GM19240 (cell line): ENCODE measurements around the gene SMOC1.

Experiments
- DNase-seq: peaks from one replicate; pipeline ENCODE4 v3.0.0; 2011; ENCODE audit warnings: low spot score; ENCODE audit not compliant: insufficient read length

The SMOC1 gene

DNA sequence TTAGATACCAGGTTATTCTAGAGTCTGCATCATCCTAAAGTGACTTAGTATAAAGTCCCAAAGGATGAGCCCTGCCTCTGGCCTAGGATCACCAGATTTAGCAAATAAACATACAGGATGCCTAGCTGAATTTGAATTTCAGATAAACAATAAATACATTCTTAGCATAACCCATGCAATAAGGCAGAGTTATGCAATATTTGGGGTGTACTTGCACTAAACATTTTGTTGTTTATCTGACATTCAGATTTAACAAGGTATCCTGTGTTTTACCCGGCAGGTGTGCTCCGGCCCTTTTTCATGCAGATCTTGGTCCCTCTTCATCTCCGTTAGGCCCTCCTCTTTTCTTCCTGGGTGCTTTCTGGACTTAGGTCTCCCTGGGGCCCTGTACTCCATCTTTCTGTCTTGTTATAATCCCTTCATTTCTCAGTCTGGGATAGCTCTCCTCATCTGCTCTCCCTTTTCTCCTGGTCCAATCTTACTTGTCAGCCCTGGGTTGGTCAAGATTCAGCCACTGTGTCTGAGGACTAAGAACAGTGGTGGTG is 18.1 kb upstream of the SMOC1 start:
- no peak for DNase-seq

- no peak for DNase-seq
Measured at GRCh38 chr14:69863083-69863482, 16.1 kb upstream of the SMOC1 start.

- DNase-seq, result no peak
Measured at GRCh38 chr14:69865701-69866365, 13.4 kb upstream of the SMOC1 start.

- no peak for DNase-seq
Measured at GRCh38 chr14:69868363-69868963, 10.8 kb upstream of the SMOC1 start.

DNA sequence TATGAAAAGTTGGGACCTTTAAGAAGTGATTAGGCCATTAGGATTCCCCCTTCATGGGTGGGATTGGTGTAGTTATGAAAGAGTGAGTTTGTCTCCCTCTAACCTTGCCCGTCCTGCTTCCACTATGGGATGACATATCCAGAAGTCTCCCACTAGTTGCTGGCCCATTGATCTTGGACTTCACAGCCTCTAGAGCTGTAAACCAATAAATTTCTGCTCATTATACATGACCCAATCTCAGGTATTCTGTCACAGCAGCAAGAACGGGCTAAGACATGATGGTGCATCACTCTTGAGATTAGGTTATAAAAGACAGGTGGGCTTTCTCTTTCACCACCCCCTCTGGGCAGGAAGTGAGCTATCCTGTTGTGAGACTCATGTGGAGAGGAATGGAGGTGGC is 8.6 kb upstream of the SMOC1 start:
- no peak for DNase-seq

DNA sequence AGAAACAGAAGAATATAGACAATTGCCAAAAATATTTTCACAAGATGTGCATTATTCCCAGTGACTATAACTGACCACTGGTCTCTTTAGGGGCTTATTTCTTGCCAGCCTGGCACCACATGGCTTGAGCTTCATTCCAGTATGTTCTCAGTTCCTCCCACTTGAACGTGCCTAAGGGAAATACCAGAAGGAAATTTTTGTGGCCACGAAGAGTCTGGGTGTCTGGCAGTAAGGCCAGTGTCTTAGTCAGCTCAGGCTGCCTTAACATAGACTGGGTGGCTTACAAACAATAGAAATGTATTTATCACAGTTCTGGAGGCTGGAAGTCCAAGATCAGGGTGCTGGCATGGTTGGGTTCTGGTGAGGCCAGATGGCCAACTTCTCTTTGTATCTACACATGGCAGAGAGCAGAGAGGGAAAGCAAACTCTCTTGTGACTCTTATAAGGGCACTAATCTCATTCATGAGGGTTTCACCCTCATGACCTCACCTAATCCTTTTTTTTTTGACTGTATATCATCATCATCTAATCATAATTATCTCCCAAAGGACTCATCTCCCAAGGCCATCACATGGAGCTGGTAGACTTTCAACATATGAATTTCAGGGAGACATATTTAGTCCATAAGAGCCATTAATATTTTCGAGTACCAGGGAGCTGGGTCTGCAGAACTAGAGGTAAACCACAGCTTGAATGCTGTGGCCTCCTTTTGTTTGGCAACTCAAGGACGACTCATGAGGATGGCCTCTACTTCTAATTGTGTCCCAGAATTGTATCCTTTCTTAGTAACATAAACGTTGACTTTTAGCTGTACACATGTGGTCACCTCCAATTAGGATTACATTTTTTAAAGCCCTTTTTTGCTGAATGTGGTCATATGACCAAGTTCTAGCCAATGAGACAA is 5.1 kb upstream of the SMOC1 start:
- no peak for DNase-seq

DNA sequence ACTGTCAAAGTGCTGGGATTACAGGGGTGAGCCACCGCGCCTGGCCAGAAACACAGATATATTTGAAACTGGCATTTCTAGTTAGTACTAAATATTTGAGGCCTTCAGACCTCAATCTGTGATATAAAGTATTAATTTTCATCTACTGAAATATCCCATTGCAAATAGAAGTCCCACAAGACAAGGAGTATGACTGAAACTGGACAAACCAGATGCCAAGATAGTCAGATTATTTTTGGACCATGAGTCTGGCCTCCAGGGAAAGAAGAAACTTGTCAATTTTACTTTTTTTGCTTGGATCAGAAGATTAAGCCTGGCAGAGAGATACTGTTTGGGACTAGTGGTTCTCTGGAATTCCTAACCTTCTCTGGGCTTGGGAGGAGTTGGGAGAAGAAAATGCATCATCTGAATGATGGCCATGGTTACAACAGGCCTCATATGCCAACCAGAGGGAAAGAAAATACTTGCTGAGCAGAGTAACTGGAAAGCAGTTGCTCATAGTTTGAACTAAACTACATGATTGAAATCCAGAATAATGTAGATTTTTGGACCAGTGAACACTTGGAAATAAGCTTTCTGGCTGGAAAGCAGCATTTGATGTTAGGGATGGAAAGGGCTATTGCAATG is 2.9 kb upstream of the SMOC1 start:
- no peak for DNase-seq

GRCh38 chr14:69876848-69877306 is 2.3 kb upstream of the SMOC1 start:
- DNase-seq, result no peak

- no peak for DNase-seq
Measured at GRCh38 chr14:69877492-69877891, 1.7 kb upstream of the SMOC1 start.

DNA sequence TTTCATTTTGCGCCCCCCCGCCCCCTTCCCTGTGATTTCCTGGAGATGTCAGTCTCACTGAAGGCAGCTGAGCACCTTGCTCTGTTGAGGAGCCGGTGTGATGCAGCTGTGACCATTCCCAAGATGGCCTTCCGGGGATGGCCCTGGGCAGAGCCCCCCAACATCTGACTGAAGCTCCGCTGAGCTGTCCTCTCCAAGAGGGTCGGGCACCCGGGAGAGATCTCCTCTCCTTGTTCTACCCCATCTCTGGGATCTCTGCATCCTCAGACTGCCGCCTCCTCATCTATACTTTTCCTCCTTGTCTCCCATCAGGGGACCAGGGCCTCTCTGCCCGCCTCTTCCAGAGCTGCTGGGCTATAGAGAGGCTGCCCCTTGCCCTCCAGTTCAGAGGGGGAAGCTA is 965 bp upstream of the SMOC1 start:
- DNase-seq, result no peak

GRCh38 chr14:69880044-69880487 is 850 bp downstream of the SMOC1 start:
- DNase-seq, result no peak

GRCh38 chr14:69880893-69881292 is 1.7 kb downstream of the SMOC1 start:
- DNase-seq, result no peak

GRCh38 chr14:69882116-69882864 is 3.1 kb downstream of the SMOC1 start:
- no peak for DNase-seq

DNA sequence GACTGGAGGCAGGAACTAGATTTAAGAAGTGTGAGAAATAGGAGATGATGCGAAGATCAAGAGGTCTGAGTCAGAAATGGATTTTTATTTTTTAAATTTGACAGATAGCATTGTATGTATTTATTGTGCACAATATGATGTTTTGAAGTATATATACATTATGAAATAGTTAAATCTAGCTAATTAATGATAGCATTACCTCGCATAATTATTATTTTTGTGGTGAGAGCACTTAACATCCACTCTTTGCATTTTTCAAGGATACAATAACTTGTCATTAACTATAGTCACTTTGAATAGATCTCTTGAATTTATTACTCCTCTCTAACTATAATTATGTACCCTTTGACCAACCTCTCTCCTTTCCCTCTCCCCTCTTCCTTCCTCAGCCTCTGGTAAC is 3.7 kb downstream of the SMOC1 start:
- DNase-seq, result no peak

GRCh38 chr14:69886453-69887242 is 7.4 kb downstream of the SMOC1 start:
- no peak for DNase-seq

DNA sequence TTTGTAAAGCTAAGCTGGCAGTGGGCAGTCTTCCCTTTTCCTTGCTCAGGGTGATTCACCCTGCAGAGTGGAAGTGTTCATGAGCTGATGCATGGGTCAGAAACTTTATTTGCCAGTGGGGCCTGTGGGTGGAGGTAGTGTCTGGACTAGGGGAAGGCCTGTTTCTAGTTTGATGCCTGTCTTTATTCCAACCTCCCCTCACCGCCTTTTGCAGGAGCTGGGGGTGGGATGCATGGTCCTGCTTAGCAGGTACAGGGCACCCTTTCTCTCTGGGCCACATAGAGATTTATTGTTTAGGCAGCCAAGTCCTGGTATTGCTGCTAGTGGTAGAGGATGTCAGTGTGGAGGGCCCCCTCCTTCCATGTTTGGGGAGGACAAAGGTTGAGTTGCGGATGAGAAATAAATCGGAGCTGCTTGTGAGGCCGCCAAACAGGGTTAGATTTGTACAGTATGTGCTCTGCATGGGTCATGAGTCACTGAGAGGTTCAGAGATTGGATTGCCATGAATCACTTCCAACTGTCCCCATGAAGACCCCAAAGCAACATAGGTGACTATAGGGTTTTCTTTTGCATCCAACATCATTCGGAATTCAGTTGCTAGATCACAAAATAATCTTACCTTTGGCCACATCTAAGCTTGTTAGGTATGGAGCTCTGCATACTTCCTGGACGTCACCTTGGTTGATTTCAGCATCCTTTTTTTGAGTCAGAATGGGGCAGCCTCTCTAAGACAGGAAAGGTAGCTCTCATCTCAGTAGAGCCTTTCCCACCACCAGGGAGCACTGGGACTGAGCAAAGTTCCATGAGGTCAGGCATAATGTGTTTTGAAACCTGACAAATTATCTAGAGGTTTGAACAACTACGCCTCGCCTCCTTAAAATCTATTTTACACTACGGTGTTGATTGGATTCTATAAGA is 8.8 kb downstream of the SMOC1 start:
- no peak for DNase-seq

- no peak for DNase-seq
Measured at GRCh38 chr14:69891422-69891821, 12.2 kb downstream of the SMOC1 start.

GRCh38 chr14:69895109-69895508 is 15.9 kb downstream of the SMOC1 start:
- no peak for DNase-seq

- DNase-seq, result no peak
Measured at GRCh38 chr14:69896080-69896479, 16.9 kb downstream of the SMOC1 start.
